HUES64 (cell line): ENCODE data around the gene RPS19.

Experiments
- H3K27ac ChIP-seq: 2 replicates; pipeline ENCODE4 v1.7.0; 2013; ENCODE audit warnings: low read depth, low read length, inconsistent platforms
- H3K27me3 ChIP-seq: 2 replicates; pipeline ENCODE4 v1.6.1; 2013; ENCODE audit warnings: mild to moderate bottlenecking, low read length; ENCODE audit not compliant: insufficient read depth
- H3K36me3 ChIP-seq: 2 replicates; pipeline ENCODE4 v1.6.1; 2013; ENCODE audit warnings: mild to moderate bottlenecking, low read length; ENCODE audit not compliant: insufficient read depth
- H3K4me1 ChIP-seq: 2 replicates; pipeline ENCODE4 v1.6.1; 2013; ENCODE audit warnings: mild to moderate bottlenecking, low read length, moderate library complexity; ENCODE audit not compliant: insufficient read depth
- H3K4me3 ChIP-seq: 2 replicates; pipeline ENCODE4 v1.5.1; 2013; ENCODE audit warnings: mild to moderate bottlenecking, low read length, moderate library complexity
- H3K9ac ChIP-seq: 2 replicates; pipeline ENCODE4 v1.6.1; 2013; ENCODE audit warnings: mild to moderate bottlenecking, low read depth, low read length
- H3K9me3 ChIP-seq: 2 replicates; pipeline ENCODE4 v1.6.1; 2013; ENCODE audit warnings: low read depth, low read length; ENCODE audit not compliant: insufficient read depth
- WGBS: fragments of 150-250, 120-280 bp; methylation state at CpG from one replicate; pipeline ENCODE4 v1.1.7; 2013; ENCODE audit warnings: missing lambda C conversion rate; 5-methylcytosine and 5-hydroxymethylcytosine counted together

Gene RPS19

GRCh38 chr19:41859213-41859617 is 840 bp upstream of the RPS19 start:
- peaks cover 25% of the 10 kb centered on the region for H3K4me1 ChIP-seq
- 0 out of 2 replicates have a peak, but pooled peaks cover 4% of the 10 kb centered on the region for H3K27me3 ChIP-seq
- no peaks in the 10 kb centered on the region for H3K9me3 ChIP-seq
- H3K4me3 ChIP-seq, result peak overlapping the region; percentile 99
- peaks cover 38% of the 10 kb centered on the region for H3K36me3 ChIP-seq
- 11% methylated on average over 8 of the region's 8 CpGs for WGBS
- peak overlapping the region; percentile 43; the same call in 1 of the 2 replicates for H3K27ac ChIP-seq
- H3K9ac ChIP-seq, result peak overlapping the region; percentile 50

GRCh38 chr19:41860419-41861115 is 512 bp downstream of the RPS19 start:
- peak overlapping the region; percentile 99 for H3K4me3 ChIP-seq
- H3K27ac ChIP-seq, result peak overlapping the region; percentile 86
- H3K36me3 ChIP-seq, result peaks cover 51% of the 10 kb centered on the region
- peaks cover 25% of the 10 kb centered on the region for H3K4me1 ChIP-seq
- no peaks in the 10 kb centered on the region for H3K9me3 ChIP-seq
- peak overlapping the region; percentile 100 for H3K9ac ChIP-seq
- WGBS, result 2% methylated on average over 45 of the region's 45 CpGs
- H3K27me3 ChIP-seq, result no peaks in the 10 kb centered on the region

GRCh38 chr19:41861116-41861768 is 1.2 kb downstream of the RPS19 start:
- Histone ChIP-seq H3K36me3 (peaks cover 55% of the 10 kb centered on the region), H3K27ac (peak overlapping the region; percentile 86), H3K9me3 (no peaks in the 10 kb centered on the region), H3K4me1 (peaks cover 25% of the 10 kb centered on the region), H3K4me3 (peak overlapping the region; percentile 99), H3K27me3 (no peaks in the 10 kb centered on the region), H3K9ac (peak overlapping the region; percentile 100)
- WGBS, result 46% methylated on average over 9 of the region's 9 CpGs

DNA sequence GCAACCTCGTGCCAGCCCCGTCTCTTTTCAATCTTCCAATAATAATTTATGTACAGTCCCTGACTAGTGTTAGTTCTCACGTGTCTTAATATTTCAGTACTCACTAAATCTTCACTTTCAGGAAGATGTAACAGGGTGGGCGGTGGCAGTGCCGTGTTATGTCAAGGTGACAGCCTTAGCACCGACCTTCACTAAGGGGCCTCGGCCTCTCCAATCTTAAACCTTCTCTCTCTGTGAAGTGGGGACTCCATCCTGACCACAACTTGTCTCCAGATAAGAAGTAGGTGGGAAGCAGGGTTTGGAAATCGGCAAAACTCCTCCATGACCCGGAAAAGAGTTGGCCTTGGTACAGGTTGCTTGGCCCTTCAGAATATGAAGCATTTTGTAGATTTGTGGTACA is 1.8 kb downstream of the RPS19 start:
- Histone ChIP-seq H3K36me3 (peaks cover 61% of the 10 kb centered on the region), H3K27ac (peak overlapping the region; percentile 86), H3K4me3 (peak overlapping the region; percentile 99), H3K9me3 (no peaks in the 10 kb centered on the region), H3K4me1 (peaks cover 25% of the 10 kb centered on the region), H3K9ac (peak overlapping the region; percentile 100), H3K27me3 (no peaks in the 10 kb centered on the region)
- WGBS, result 95% methylated on average over 9 of the region's 9 CpGs

- no peaks in the 10 kb centered on the region for H3K9me3 ChIP-seq
- WGBS, result 100% methylated on average over 1 of the region's 2 CpGs
- peak overlapping the region; percentile 99; the same call in 1 of the 2 replicates for H3K4me3 ChIP-seq
- peak overlapping the region; percentile 100 for H3K9ac ChIP-seq
- H3K4me1 ChIP-seq, result peaks cover 25% of the 10 kb centered on the region
- H3K36me3 ChIP-seq, result peaks cover 67% of the 10 kb centered on the region
- peak overlapping the region; percentile 86; the same call in 1 of the 2 replicates for H3K27ac ChIP-seq
- H3K27me3 ChIP-seq, result no peaks in the 10 kb centered on the region
Measured at GRCh38 chr19:41862445-41862986, 2.5 kb downstream of the RPS19 start.

DNA sequence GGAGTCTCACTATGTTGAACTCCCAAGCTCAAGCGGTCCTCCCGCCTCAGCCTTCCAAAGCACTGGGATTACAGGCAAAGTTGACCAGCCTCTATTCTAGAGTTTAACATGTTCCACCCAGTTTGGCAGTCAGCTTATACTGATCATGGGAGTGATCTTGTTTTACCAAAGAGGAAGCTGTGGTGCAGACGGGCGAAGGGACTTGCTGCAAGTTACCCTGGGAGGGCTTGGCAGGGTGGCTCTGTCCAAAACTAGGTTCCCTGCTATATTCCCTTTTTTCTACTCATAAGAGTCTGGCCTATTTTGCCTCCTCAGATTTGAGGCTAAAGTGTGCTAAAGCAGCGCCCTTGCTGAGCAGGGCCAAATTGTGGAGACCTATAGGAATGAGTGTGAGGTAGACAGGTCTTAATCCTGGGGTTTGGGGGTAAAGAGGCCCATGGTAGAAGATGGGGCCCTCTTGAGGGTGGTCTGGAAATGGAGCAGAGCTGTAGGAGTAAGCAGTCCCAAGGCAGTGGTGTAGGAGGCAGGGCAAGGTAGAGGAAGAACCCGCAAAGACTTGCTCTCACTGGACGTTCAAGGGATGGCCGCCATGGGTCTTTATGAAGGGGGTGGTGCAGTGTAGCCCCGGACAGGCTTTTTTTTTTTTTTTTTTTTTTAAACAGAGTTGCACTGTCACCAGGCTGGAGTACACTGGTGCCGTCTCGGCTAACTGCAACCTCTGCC is 3.3 kb downstream of the RPS19 start:
- no peak overlapping the region; the same call in 1 of the 2 replicates for H3K4me3 ChIP-seq

DNA sequence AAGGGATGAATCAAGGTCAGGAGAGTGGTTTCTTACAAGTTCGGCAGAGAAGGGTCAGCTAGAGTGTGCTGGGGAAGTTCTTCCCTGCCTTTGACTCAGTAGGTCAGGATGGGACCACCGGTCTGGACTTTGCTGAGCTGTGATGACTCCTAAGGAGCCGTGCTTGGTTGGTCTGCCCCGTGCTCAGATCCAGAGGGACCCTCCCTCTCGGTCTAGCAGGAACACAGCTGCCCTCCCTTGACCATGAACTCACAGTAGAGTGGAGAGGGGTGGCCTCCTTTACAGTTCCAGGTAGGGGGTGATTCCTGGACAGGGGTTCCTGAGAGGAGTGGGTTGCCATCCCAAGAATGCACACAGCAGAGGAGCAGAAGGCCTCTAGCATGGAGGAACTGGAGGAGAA is 4.3 kb downstream of the RPS19 start:
- H3K4me3 ChIP-seq, result no peak overlapping the region
- H3K9ac ChIP-seq, result peak overlapping the region; percentile 43; the same call in 1 of the 2 replicates
- H3K27me3 ChIP-seq, result no peaks in the 10 kb centered on the region
- peaks cover 86% of the 10 kb centered on the region for H3K36me3 ChIP-seq
- peaks cover 20% of the 10 kb centered on the region for H3K4me1 ChIP-seq
- H3K27ac ChIP-seq, result peak overlapping the region; percentile 48
- WGBS, result 91% methylated on average over 5 of the region's 5 CpGs
- no peaks in the 10 kb centered on the region for H3K9me3 ChIP-seq

More for the DNA sequence above, 3.3 kb downstream of the RPS19 start:
- H3K9me3 ChIP-seq, result no peaks in the 10 kb centered on the region
- peaks cover 76% of the 10 kb centered on the region for H3K36me3 ChIP-seq
- 95% methylated on average over 11 of the region's 11 CpGs for WGBS
- peaks cover 25% of the 10 kb centered on the region for H3K4me1 ChIP-seq
- peak overlapping the region; percentile 100 for H3K9ac ChIP-seq
- H3K27ac ChIP-seq, result peak overlapping the region; percentile 62
- H3K27me3 ChIP-seq, result no peaks in the 10 kb centered on the region

DNA sequence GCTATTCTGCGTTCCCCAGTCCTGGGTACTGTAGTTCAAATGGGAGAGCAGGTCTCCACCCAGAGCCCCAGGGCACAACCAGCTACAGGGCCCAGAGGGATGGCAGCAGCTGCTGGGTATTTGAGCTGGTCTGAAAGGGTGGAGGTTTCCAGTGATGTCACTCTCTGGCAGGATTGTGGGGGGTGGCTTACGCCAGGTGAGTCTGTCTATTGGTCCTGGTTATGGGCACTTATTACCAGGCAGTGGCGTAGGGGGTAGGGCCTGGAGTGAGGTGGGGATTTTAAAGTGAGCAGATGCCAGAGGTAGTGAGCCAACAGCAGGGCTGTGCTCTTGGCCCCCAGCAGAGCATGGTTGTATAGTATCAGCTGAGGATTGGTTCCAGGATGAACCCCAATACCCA is 6.2 kb downstream of the RPS19 start:
- 98% methylated on average over 3 of the region's 3 CpGs for WGBS
- Histone ChIP-seq H3K27ac (peak overlapping the region; percentile 55), H3K9me3 (no peaks in the 10 kb centered on the region), H3K36me3 (peaks cover 97% of the 10 kb centered on the region), H3K4me1 (peaks cover 15% of the 10 kb centered on the region; the same call in 1 of the 2 replicates), H3K4me3 (no peak overlapping the region), H3K9ac (0 out of 2 replicates have a peak overlapping the region, but pooled peaks have one; percentile 4), H3K27me3 (no peaks in the 10 kb centered on the region)

DNA sequence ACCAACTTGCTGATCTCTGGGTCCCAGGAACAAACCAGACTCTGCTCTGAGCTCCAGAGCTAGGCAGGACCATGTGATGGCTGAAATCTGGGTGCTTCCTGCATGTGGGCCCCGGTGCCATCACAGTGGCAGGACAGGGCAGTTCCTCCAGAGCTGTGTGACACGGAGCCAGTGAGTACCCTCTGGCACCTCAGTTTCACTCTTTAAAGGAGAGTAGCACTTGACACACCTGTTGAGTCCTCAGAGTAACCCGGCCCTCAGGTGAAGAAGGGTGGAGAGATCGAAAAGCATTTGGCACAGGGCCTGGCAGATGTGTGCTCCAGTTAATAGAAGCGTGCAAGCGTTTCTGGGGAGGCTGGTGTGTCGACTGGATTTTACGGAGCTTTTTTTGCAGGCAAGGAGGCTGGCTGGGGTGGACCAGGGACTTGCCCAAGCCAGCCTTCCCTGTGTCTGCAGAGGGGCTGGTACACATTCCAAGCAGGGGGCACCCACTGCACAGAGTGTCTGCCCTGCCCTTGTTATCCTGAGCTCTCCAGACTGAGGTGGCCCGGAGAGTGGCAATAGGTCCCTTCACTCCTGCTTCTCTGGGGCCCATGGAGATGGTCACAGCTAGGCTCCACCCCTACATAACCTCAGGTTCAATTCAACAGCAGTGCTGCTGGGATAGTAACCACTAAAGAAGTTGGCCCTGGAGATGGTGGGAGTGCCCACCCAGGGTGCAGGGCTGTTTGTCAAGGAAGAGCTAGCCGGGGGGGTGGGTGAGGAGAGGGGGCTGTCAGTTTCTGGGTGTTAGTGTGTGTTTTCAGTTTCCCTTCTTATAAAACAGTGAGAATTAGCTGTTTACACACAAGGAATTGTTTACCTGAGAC is 8.3 kb downstream of the RPS19 start:
- no peak overlapping the region for H3K4me3 ChIP-seq
- no peaks in the 10 kb centered on the region; the same call in 1 of the 2 replicates for H3K4me1 ChIP-seq
- WGBS, result 93% methylated on average over 10 of the region's 10 CpGs
- no peaks in the 10 kb centered on the region for H3K9me3 ChIP-seq
- peak overlapping the region; percentile 60 for H3K9ac ChIP-seq
- peaks cover 84% of the 10 kb centered on the region for H3K36me3 ChIP-seq
- H3K27ac ChIP-seq, result peak overlapping the region; percentile 70
- H3K27me3 ChIP-seq, result no peaks in the 10 kb centered on the region

DNA sequence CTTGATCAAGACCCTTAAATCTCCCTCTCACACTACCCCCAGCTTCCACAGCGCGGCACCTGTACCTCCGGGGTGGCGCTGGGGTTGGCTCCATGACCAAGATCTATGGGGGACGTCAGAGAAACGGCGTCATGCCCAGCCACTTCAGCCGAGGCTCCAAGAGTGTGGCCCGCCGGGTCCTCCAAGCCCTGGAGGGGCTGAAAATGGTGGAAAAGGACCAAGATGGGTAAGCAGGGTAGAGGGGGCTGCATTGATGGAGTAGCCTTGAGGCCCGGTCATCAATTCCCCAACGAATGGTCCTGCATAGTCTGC is 8.9 kb downstream of the RPS19 start:
- H3K4me1 ChIP-seq, result no peaks in the 10 kb centered on the region; the same call in 1 of the 2 replicates
- H3K9me3 ChIP-seq, result no peaks in the 10 kb centered on the region
- H3K4me3 ChIP-seq, result no peak overlapping the region
- peaks cover 78% of the 10 kb centered on the region for H3K36me3 ChIP-seq
- WGBS, result 95% methylated on average over 12 of the region's 12 CpGs
- H3K9ac ChIP-seq, result no peak overlapping the region
- no peaks in the 10 kb centered on the region for H3K27me3 ChIP-seq
- H3K27ac ChIP-seq, result peak overlapping the region; percentile 29; the same call in 1 of the 2 replicates
